HL-60/S4 (cell line): Measurements from ENCODE around the gene ZNF467.

ENCODE experiments used
- in situ Hi-C: fragments of 300-500 bp; cut with MboI; formaldehyde crosslinking; loops from 2 replicates; pipeline ENCODE4 v1.14.3; 2022; ENCODE audit warnings: low sequenced_read_pairs

Gene ZNF467

DNA sequence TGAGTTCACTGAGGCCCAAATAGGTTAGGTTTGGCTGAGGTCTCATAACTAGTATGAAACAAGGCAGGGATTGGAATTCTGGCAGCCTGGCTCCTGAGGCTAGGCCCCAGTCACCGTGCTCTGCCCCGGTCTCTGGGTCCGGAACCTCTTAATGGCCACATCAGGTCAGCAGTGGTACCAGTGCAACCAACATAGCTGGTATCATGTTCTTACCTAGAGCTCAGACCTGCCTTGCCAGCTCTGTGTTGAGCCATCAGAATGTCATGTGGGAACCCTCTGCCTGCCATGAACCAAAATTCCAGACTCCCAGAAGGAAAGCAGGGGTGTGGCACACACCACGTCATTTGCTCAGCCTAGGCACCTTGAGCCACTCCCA lies 56.5 kb downstream of the ZNF467 start:
- in situ Hi-C loops = no loop called here

DNA sequence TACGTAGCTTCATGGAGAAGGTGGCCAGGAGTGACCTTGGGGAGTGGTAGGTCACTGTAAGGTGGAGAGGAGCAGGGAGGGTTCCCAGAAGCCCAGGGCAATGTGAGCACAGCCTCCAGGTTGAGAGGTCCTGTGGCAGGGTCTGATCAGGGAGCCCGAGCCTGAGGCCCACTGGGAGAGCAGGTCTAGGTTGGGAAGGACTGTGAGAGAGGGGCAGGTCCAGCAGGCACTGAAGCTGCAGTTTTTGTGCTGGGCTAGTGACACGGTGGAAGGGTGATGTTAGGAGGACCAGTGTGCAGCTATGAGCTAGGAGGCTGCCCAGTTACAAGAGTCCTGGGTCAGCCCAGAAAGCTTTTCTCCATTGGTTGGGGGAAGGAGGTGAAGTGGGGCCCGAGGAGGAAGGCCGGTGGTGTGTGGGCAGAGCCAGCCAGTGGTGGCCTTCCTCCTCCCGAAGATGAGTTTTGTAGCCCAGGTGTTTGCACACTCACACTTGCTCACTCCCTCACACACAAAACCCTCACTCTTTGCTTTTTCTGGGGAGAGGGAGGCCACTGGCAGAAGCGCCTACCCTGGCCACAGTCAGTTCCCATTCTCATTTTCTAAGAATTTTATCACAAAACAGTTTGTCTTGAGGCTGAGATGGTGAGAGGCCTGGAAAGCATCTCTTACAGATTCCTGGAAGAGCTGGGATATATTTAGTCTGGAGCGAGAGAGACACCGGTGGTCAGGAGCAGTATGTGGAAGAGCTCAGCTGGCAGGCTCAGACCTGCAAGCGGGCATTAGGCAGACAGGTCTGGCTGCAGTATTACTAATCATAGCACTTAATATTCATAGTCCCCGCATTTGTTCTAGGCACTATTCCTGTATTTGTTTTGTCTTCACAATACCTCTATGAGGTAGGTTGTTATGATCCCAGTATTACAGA lies 57.1 kb downstream of the ZNF467 start:
- in situ Hi-C loops = no loop called here

DNA sequence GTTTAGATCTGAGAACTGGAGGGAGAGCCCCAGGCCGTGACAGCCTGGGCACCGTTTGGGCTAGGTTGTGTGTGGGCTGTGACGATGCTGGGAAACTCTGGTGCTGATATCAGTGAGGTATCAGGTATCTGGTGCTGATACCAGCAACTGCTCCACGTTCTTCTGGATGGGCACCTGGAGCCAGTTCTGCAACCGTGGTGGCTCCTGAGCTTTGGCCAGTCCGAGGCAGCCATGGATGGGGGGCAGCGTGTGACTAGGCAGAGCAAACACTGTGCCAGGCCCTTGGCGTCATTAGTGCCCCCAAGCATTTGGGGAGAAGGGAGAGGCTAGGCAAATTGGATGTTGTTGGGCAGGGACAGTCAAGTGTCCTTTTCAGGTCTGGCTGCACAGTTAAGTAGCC lies 57.9 kb downstream of the ZNF467 start:
- in situ Hi-C loops = no loop called here

DNA sequence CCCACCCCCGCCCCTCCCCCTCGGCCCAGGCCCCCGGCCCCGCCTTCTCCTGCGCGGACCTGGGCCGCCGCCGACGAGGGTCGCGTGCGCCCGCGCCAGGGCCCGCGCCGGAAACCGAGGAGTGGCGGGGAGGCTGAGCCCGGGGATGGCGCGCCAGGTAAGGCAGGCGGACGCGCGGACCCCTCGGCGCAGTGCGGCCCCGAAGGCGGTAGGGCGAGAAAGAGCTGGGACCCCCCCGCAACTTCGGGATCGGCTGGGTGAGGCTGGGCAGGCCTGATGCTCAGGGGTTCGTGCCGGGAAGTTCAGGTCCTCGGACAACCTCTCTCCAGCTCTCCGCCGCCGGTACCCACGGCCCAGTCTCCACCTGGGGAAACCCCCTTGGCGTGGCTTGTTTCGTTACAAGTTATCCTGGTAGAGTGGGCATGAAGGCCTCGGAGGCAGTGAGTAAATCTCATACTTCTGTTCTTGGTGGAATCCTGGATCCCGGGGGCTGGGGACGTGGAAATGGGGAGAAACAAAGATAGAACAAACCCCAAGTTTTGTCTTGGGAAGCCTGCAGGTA lies 58.4 kb downstream of the ZNF467 start:
- in situ Hi-C loops = no loop called here
